IMR-90 (cell line): ENCODE results near the gene PCYOX1L.

Experiments used
- CTCF ChIP-seq: conservative IDR thresholded peaks from 2 replicates; pipeline ENCODE4 v1.5.1; 2012; ENCODE audit warnings: mild to moderate bottlenecking, low read depth, low read length, improper control_type of control experiment
- NFE2L2 ChIP-seq: fragments of 150-350 bp; IDR thresholded peaks from 2 replicates; pipeline ENCODE4 v1.6.1; 2016; ENCODE audit warnings: low read depth, mild to moderate bottlenecking, low read length
- POLR2A ChIP-seq: IDR thresholded peaks from 2 replicates; pipeline ENCODE4 v1.6.1; 2012; ENCODE audit warnings: mild to moderate bottlenecking, low read depth, low read length
- RCOR1 ChIP-seq: IDR thresholded peaks from 2 replicates; pipeline ENCODE4 v1.6.1; 2012; ENCODE audit warnings: mild to moderate bottlenecking, low read length, improper control_type of control experiment; ENCODE audit not compliant: insufficient replicate concordance

GRCh38 chr5:149314571-149315111 lies 43.2 kb upstream of the PCYOX1L start:
- no peak for TF ChIP-seq POLR2A
- TF ChIP-seq CTCF: no peak
- no peak for TF ChIP-seq RCOR1
- no peak for TF ChIP-seq NFE2L2
